WTC11 (cell line): ENCODE measurements around the gene COQ9. TPM values are rescaled to one million over a fixed set of nuclear protein-coding genes. Genes with fewer than 3 reads are reported as not detected.
A peak's percentile ranks its signal among the peaks of the same experiment; 100 is the strongest.

Experiments used
- ATAC-seq: fragments of 200-7000 bp; cut with Tn5 transposase; 2 replicates; pipeline ENCODE4 v1.10.0; 2021; ENCODE audit warnings: mild to moderate bottlenecking, moderate library complexity
- CTCF ChIA-PET: fragments of 300-600 bp; sonication (Branson Sonifier 250); formaldehyde crosslinking; loops from one replicate; lab custom pipeline; 2021; ENCODE audit warnings: antibody characterized with exemption; lab: Charles Lee
- POLR2A ChIA-PET: fragments of 350-600 bp; sonication (Branson Sonifier 250); formaldehyde crosslinking; loops from one replicate; lab custom pipeline; 2021; ENCODE audit warnings: antibody characterized with exemption; lab: Charles Lee
- DNase-seq: peaks from one replicate; pipeline ENCODE4 v3.0.0; 2021; ENCODE audit warnings: low spot score
- H3K27ac Mint-ChIP-seq: 2 replicates; pipeline ENCODE4 v1.8.0; 2021; ENCODE audit warnings: mixed read lengths
- H3K27me3 Mint-ChIP-seq: 2 replicates; pipeline ENCODE4 v1.8.0; 2021; ENCODE audit warnings: low read depth, mild to moderate bottlenecking, moderate library complexity, mixed read lengths
- H3K36me3 Mint-ChIP-seq: 2 replicates; pipeline ENCODE4 v1.8.0; 2021; ENCODE audit warnings: mixed read lengths
- H3K4me1 Mint-ChIP-seq: 2 replicates; pipeline ENCODE4 v1.8.0; 2022; ENCODE audit warnings: mixed read lengths
- H3K4me3 Mint-ChIP-seq: 2 replicates; pipeline ENCODE4 v1.8.0; 2021; ENCODE audit warnings: mild to moderate bottlenecking, moderate library complexity, mixed read lengths
- H3K9me3 Mint-ChIP-seq: 2 replicates; pipeline ENCODE4 v1.8.0; 2021; ENCODE audit warnings: mixed read lengths
- ATF1 ChIP-seq: sonication (generic); formaldehyde crosslinking; IDR thresholded peaks from 2 replicates; pipeline ENCODE4 v1.8.1; 2023; ENCODE audit warnings: mild to moderate bottlenecking, moderate library complexity, missing genetic modification reagents
- ATF2 ChIP-seq: sonication (generic); formaldehyde crosslinking; IDR thresholded peaks from 2 replicates; pipeline ENCODE4 v1.8.1; 2022; ENCODE audit warnings: low read depth, missing genetic modification reagents, borderline replicate concordance
- ELF4 ChIP-seq: sonication (generic); formaldehyde crosslinking; IDR thresholded peaks from 2 replicates; pipeline ENCODE4 v1.8.1; 2022; ENCODE audit warnings: low read depth, mild to moderate bottlenecking, moderate library complexity, missing genetic modification reagents
- ERG ChIP-seq: fragments of 250-450 bp; sonication (Bioruptor Pico); IDR thresholded peaks from 2 replicates; pipeline ENCODE4 v1.8.0; 2021; ENCODE audit warnings: mild to moderate bottlenecking
- ESRRA ChIP-seq: sonication (generic); formaldehyde crosslinking; IDR thresholded peaks from 2 replicates; pipeline ENCODE4 v1.8.1; 2022; ENCODE audit warnings: mild to moderate bottlenecking, missing genetic modification reagents, borderline replicate concordance
- ETV6 ChIP-seq: sonication (generic); formaldehyde crosslinking; IDR thresholded peaks from 2 replicates; pipeline ENCODE4 v1.8.1; 2022; ENCODE audit warnings: mild to moderate bottlenecking, missing genetic modification reagents
- FOXJ3 ChIP-seq: sonication (generic); formaldehyde crosslinking; IDR thresholded peaks from 2 replicates; pipeline ENCODE4 v1.9.0; 2021; ENCODE audit warnings: missing genetic modification reagents, mild to moderate bottlenecking, borderline replicate concordance
- GRHL2 ChIP-seq: fragments of 250-450 bp; sonication (Bioruptor Pico); IDR thresholded peaks from 2 replicates; pipeline ENCODE4 v1.8.0; 2022; ENCODE audit warnings: mild to moderate bottlenecking, moderate library complexity; ENCODE audit not compliant: insufficient replicate concordance, severe bottlenecking
- GTF2I ChIP-seq: fragments of 250-450 bp; sonication (Bioruptor Pico); conservative IDR thresholded peaks from 2 replicates; pipeline ENCODE4 v1.4.0; 2021; ENCODE audit warnings: mild to moderate bottlenecking
- IRF1 ChIP-seq: sonication (generic); formaldehyde crosslinking; IDR thresholded peaks from 2 replicates; pipeline ENCODE4 v1.8.0; 2023; ENCODE audit warnings: missing genetic modification reagents
- RORB ChIP-seq: fragments of 250-450 bp; sonication (Bioruptor Pico); IDR thresholded peaks from 2 replicates; pipeline ENCODE4 v1.9.0; 2021; ENCODE audit warnings: mild to moderate bottlenecking
- USF1 ChIP-seq: sonication (generic); formaldehyde crosslinking; IDR thresholded peaks from 2 replicates; pipeline ENCODE4 v1.8.0; 2022; ENCODE audit warnings: mild to moderate bottlenecking, missing genetic modification reagents
- ZMAT4 ChIP-seq: fragments of 250-450 bp; sonication (Bioruptor Pico); IDR thresholded peaks from 2 replicates; pipeline ENCODE4 v1.9.0; 2021; ENCODE audit warnings: mild to moderate bottlenecking
- ZNF263 ChIP-seq: sonication (generic); formaldehyde crosslinking; IDR thresholded peaks from 2 replicates; pipeline ENCODE4 v1.8.1; 2022; ENCODE audit warnings: low read depth, mild to moderate bottlenecking, moderate library complexity, missing genetic modification reagents
- ZNF416 ChIP-seq: fragments of 250-450 bp; sonication (Bioruptor Pico); IDR thresholded peaks from 2 replicates; pipeline ENCODE4 v1.9.0; 2021; ENCODE audit warnings: mild to moderate bottlenecking, inconsistent platforms
- ZNF512 ChIP-seq: sonication (generic); formaldehyde crosslinking; IDR thresholded peaks from 2 replicates; pipeline ENCODE4 v1.8.1; 2022; ENCODE audit warnings: missing genetic modification reagents, borderline replicate concordance
- total RNA-seq: library from RNA; stranded (reverse); gene quantifications from 3 replicates; pipeline ENCODE4 v1.2.3, GENCODE V29; 2021
- TF ChIP-seq, protein P1 (sequence below): sonication (generic); formaldehyde crosslinking; IDR thresholded peaks from 2 replicates; pipeline ENCODE4 v1.8.0; 2022; ENCODE audit warnings: missing genetic modification reagents
- TF ChIP-seq, protein P2 (sequence below): sonication (generic); formaldehyde crosslinking; IDR thresholded peaks from 2 replicates; pipeline ENCODE4 v1.8.1; 2022; ENCODE audit warnings: low read depth, mild to moderate bottlenecking, moderate library complexity, missing genetic modification reagents, borderline replicate concordance

COQ9 gene
- total RNA-seq, 1 experiment from 2014 or later = 39.2 TPM

DNA sequence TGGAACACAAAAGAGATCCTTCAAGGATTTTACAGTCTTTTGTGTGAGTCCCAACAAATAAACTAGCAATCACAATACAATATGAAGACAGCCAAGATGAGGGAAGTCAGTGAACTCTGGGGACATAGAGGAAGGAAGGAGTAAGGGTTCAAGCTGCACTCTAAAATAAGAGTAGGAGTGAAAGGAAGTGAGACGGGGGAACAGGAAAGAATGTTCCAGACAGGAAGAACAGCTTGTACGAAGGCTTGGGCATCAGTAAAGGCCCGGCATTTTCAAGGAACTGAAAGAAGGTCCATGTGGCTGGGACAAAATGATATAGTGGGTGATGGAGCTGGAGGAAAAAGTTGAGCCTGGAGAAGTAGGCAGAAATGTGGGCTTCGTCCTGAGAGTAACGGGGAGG lies 38.2 kb upstream of the COQ9 start:
- H3K9me3 Mint-ChIP-seq = no peaks in the 10 kb centered on the region
- no peaks in the 10 kb centered on the region for H3K36me3 Mint-ChIP-seq
- no peak overlapping the region for H3K27ac Mint-ChIP-seq
- ChIA-PET CTCF (interaction anchor here (1.2 to 2.0 kb wide), 3 partner anchors 8 to 107 kb away, joined by 4 to 7 read pairs (median 4); no protein-coding TSS in a partner anchor), POLR2A (interaction anchor here (0.5 to 0.7 kb wide), 2 partner anchors 8 to 235 kb away, joined by 3 to 4 read pairs; no protein-coding TSS in a partner anchor)
- no peaks in the 10 kb centered on the region; the same call in 1 of the 2 replicates for H3K27me3 Mint-ChIP-seq
- no peak for ATAC-seq
- TF ChIP-seq RORB (CRISPR knock-in tag) (no peak), ESRRA (CRISPR knock-in tag) (no peak)
- TF ChIP-seq, protein P1, sequence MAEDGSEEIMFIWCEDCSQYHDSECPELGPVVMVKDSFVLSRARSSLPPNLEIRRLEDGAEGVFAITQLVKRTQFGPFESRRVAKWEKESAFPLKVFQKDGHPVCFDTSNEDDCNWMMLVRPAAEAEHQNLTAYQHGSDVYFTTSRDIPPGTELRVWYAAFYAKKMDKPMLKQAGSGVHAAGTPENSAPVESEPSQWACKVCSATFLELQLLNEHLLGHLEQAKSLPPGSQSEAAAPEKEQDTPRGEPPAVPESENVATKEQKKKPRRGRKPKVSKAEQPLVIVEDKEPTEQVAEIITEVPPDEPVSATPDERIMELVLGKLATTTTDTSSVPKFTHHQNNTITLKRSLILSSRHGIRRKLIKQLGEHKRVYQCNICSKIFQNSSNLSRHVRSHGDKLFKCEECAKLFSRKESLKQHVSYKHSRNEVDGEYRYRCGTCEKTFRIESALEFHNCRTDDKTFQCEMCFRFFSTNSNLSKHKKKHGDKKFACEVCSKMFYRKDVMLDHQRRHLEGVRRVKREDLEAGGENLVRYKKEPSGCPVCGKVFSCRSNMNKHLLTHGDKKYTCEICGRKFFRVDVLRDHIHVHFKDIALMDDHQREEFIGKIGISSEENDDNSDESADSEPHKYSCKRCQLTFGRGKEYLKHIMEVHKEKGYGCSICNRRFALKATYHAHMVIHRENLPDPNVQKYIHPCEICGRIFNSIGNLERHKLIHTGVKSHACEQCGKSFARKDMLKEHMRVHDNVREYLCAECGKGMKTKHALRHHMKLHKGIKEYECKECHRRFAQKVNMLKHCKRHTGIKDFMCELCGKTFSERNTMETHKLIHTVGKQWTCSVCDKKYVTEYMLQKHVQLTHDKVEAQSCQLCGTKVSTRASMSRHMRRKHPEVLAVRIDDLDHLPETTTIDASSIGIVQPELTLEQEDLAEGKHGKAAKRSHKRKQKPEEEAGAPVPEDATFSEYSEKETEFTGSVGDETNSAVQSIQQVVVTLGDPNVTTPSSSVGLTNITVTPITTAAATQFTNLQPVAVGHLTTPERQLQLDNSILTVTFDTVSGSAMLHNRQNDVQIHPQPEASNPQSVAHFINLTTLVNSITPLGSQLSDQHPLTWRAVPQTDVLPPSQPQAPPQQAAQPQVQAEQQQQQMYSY (CRISPR knock-in tag) = no peak
- H3K4me3 Mint-ChIP-seq = no peak overlapping the region
- peaks cover 3% of the 10 kb centered on the region; the same call in 1 of the 2 replicates for H3K4me1 Mint-ChIP-seq
- DNase-seq = no peak

GRCh38 chr16:57409870-57410587 lies 37.2 kb upstream of the COQ9 start:
- Mint-ChIP-seq H3K9me3 (no peaks in the 10 kb centered on the region), H3K4me3 (no peak overlapping the region), H3K4me1 (peaks cover 3% of the 10 kb centered on the region; the same call in 1 of the 2 replicates), H3K27ac (no peak overlapping the region), H3K27me3 (no peaks in the 10 kb centered on the region; the same call in 1 of the 2 replicates), H3K36me3 (no peaks in the 10 kb centered on the region)
- no peak for DNase-seq
- ChIA-PET CTCF (interaction anchor here (0.5 to 2.0 kb wide), 5 partner anchors 7 to 110 kb away, joined by 3 to 7 read pairs (median 4); no protein-coding TSS in a partner anchor), POLR2A (no interaction called here)
- TF ChIP-seq ETV6 (CRISPR knock-in tag) = no peak
- no peak for TF ChIP-seq ATF2 (CRISPR knock-in tag)
- TF ChIP-seq ZNF416 (CRISPR knock-in tag) = no peak
- TF ChIP-seq USF1 (CRISPR knock-in tag) = no peak
- TF ChIP-seq, protein P2, sequence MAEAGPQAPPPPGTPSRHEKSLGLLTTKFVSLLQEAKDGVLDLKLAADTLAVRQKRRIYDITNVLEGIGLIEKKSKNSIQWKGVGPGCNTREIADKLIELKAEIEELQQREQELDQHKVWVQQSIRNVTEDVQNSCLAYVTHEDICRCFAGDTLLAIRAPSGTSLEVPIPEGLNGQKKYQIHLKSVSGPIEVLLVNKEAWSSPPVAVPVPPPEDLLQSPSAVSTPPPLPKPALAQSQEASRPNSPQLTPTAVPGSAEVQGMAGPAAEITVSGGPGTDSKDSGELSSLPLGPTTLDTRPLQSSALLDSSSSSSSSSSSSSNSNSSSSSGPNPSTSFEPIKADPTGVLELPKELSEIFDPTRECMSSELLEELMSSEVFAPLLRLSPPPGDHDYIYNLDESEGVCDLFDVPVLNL = no peak
- peak; percentile 49 for ATAC-seq

GRCh38 chr16:57411362-57411976 lies 35.8 kb upstream of the COQ9 start:
- H3K36me3 Mint-ChIP-seq = no peaks in the 10 kb centered on the region
- no peak overlapping the region for H3K27ac Mint-ChIP-seq
- peaks cover 6% of the 10 kb centered on the region; the same call in 1 of the 2 replicates for H3K4me1 Mint-ChIP-seq
- ATAC-seq (peak; percentile 15; the same call in 1 of the 2 replicates), DNase-seq (no peak)
- ChIA-PET CTCF (interaction anchor here (0.6 to 1.3 kb wide), 3 partner anchors 108 to 117 kb away, joined by 3 read pairs; no protein-coding TSS in a partner anchor), POLR2A (no interaction called here)
- H3K9me3 Mint-ChIP-seq = no peaks in the 10 kb centered on the region
- H3K4me3 Mint-ChIP-seq = no peak overlapping the region
- no peaks in the 10 kb centered on the region for H3K27me3 Mint-ChIP-seq
- TF ChIP-seq ERG (CRISPR knock-in tag) (no peak), IRF1 (no peak), ETV6 (CRISPR knock-in tag) (no peak), FOXJ3 (no peak), ATF1 (CRISPR knock-in tag) (no peak), ZNF263 (CRISPR knock-in tag) (no peak), ELF4 (CRISPR knock-in tag) (no peak), ZMAT4 (CRISPR knock-in tag) (no peak), ZNF512 (CRISPR knock-in tag) (no peak), GRHL2 (CRISPR knock-in tag) (no peak), GTF2I (CRISPR knock-in tag) (no peak)
